H1 (cell line): Measurements from ENCODE around the gene GAN.

Source experiments
- ATF2 ChIP-seq: IDR thresholded peaks from 2 replicates; pipeline ENCODE4 v1.6.1; 2012; ENCODE audit warnings: low read length, inconsistent platforms
- CHD2 ChIP-seq: IDR thresholded peaks from 2 replicates; pipeline ENCODE4 v1.6.1; 2012; ENCODE audit warnings: low read length, improper control_type of control experiment
- CTCF ChIP-seq, 3 experiments: IDR thresholded peaks; 1 replicate in 2 of 3; 2 replicates in 1 of 3; pipeline versions ENCODE4 v1.5.1 to v1.6.1; 2011; ENCODE audit warnings: low read length in 3 of 3, mild to moderate bottlenecking in 3 of 3, inconsistent platforms in 2 of 3, low read depth in 1 of 3, moderate library complexity in 1 of 3; ENCODE audit not compliant: insufficient read depth in 1 of 3; ENCODE audit errors: control extremely low read depth in 1 of 3
- GTF2F1 ChIP-seq: IDR thresholded peaks from 2 replicates; pipeline ENCODE4 v1.6.1; 2012; ENCODE audit warnings: low read depth, low read length, improper control_type of control experiment, borderline replicate concordance
- JUND ChIP-seq: IDR thresholded peaks from 2 replicates; pipeline ENCODE4 v1.6.1; 2011; ENCODE audit warnings: mild to moderate bottlenecking, improper control_type of control experiment, low read length
- KDM1A ChIP-seq: fragments of 200-600, 300-600 bp; sonication (generic); IDR thresholded peaks from 2 replicates; pipeline ENCODE4 v1.7.1; 2016; ENCODE audit warnings: mild to moderate bottlenecking, low read length, borderline replicate concordance
- KDM4A ChIP-seq: IDR thresholded peaks from one replicate; pipeline ENCODE4 v1.7.1; 2012; ENCODE audit warnings: low read depth, mild to moderate bottlenecking, moderate library complexity, low read length, inconsistent platforms; ENCODE audit not compliant: severe bottlenecking
- NRF1 ChIP-seq: IDR thresholded peaks from 2 replicates; pipeline ENCODE4 v1.6.1; 2011; ENCODE audit warnings: mild to moderate bottlenecking, low read depth, low read length, improper control_type of control experiment
- POLR2A ChIP-seq, 2 experiments: IDR thresholded peaks; 1 replicate in 1 of 2; 2 replicates in 1 of 2; pipeline ENCODE4 v1.6.1; 2011; ENCODE audit warnings: low read depth in 2 of 2, low read length in 2 of 2, mild to moderate bottlenecking in 2 of 2; ENCODE audit errors: control extremely low read depth in 1 of 2
- RFX5 ChIP-seq: IDR thresholded peaks from 2 replicates; pipeline ENCODE4 v1.6.1; 2011; ENCODE audit warnings: low read depth, low read length, improper control_type of control experiment, borderline replicate concordance
- SP1 ChIP-seq: IDR thresholded peaks from 2 replicates; pipeline ENCODE4 v1.6.1; 2011; ENCODE audit warnings: low read depth, low read length
- TF ChIP-seq, protein P1 (sequence below): IDR thresholded peaks from 2 replicates; pipeline ENCODE4 v1.6.1; 2011; ENCODE audit warnings: low read length, improper control_type of control experiment

- TF ChIP-seq, protein P1, sequence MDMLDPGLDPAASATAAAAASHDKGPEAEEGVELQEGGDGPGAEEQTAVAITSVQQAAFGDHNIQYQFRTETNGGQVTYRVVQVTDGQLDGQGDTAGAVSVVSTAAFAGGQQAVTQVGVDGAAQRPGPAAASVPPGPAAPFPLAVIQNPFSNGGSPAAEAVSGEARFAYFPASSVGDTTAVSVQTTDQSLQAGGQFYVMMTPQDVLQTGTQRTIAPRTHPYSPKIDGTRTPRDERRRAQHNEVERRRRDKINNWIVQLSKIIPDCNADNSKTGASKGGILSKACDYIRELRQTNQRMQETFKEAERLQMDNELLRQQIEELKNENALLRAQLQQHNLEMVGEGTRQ, result no peak
- TF ChIP-seq NRF1, result no peak
- no peak for TF ChIP-seq KDM4A
- no peak for TF ChIP-seq RFX5
- no peak for TF ChIP-seq JUND
- no peak for TF ChIP-seq CTCF (IDR thresholded peaks at IDR 0.05; ENCODE audit: control extremely low read depth in 1 of 3, insufficient read depth in 1 of 3, low read depth in 1 of 3, low read length in 3 of 3)
- TF ChIP-seq POLR2A (IDR thresholded peaks at IDR 0.05; ENCODE audit: control extremely low read depth in 1 of 2, low read depth in 2 of 2, low read length in 2 of 2), result no peak
- TF ChIP-seq KDM1A, result no peak
- TF ChIP-seq GTF2F1, result no peak
- no peak for TF ChIP-seq SP1
- TF ChIP-seq CHD2, result no peak
- no peak for TF ChIP-seq ATF2
Observed at GRCh38 chr16:81357711-81358260, 43.0 kb downstream of the GAN start.
